Measurements from ENCODE around the gene BBS9. TPM values are rescaled to one million over a fixed set of nuclear protein-coding genes. Genes with fewer than 3 reads are reported as not detected.

Gene BBS9
- total RNA-seq, 1 donor from 2014 or later = 76.1 TPM

GRCh38 chr7:33597181-33597580 lies 467.8 kb downstream of the BBS9 start:
- DNase-seq (ENCODE audit: low spot score) = no peak

- no peak for DNase-seq (ENCODE audit: low spot score)
Observed at GRCh38 chr7:33601101-33601500, 471.7 kb downstream of the BBS9 start.

DNA sequence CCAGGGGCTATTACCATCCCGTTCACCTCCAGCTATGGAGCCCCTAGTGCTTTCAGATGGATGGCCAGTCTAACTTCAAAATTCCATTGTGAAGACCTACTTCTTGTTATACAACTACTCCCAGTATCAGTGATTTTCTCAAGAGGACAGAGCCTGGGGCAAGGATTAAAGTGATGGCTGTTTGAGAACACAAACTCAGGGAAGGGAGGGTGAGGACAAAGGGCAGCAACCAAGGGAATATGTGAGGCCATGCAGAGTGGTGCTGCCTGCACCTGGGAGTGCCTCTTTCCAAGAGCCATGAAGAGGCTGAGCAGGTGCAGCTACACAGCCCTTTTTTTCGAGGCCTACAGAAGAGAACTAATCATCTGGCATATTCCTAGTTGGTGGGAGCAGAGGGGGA lies 472.5 kb downstream of the BBS9 start:
- no peak for DNase-seq (ENCODE audit: low spot score)

GRCh38 chr7:33604056-33604455 lies 474.7 kb downstream of the BBS9 start:
- no peak for DNase-seq (ENCODE audit: low spot score)

- DNase-seq (ENCODE audit: low spot score) = no peak
Observed at GRCh38 chr7:33610918-33611317, 481.6 kb downstream of the BBS9 start.

DNA sequence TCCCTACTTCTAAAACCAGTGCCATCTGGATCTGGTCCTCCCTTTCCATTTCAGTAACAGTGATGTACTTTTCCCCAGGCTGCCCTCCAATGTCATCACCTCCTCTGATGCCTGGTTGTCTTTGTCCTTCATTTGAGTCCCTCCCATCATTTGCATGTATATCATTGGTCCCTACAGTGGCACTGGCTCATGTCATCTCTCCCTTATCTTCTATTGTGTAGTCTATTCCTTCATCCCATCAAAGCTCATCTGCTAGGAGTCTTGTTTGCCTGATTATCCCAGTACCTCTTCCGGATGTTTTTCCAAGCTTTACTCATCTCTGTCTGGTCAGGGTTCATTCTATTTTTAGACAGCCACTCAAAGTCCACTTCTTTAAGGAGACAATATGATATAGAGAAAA lies 483.1 kb downstream of the BBS9 start:
- DNase-seq (ENCODE audit: low spot score) = no peak

DNA sequence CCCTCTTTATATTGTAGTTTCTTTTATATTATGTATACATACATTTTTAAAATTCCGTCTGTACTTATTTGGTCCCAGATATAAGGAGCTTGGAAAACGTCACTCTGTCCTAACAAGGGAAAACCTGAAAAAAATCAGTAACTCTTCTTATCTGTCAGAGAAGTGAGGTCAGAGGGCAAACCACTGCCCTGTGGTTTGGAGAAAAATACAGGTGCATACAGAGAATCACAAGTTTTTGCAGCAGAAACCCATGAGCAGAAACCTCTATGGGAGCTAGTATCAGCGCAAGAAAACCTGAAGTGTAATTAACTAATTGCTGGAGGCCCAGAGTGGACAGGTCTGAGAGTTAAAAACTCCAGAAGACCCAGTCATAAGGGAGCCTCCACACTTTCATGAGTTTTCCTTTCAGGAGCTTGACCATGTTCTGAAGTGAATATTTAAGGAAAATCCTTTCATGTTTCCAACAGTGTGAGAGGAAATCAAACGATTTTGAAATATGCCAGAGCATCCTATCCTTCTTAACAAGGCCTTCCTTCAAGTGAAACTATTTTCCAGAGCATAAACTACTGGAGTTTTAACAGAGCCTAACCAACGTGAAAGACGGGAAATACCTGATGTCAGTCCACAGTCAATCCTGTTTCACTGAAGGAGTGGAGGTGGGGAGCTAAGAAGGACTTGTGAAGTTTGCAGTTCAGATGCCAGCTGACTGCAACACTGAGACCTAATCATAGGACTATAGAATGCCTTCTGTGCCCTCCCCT lies 485.2 kb downstream of the BBS9 start:
- DNase-seq (ENCODE audit: low spot score) = peak; percentile 65

DNA sequence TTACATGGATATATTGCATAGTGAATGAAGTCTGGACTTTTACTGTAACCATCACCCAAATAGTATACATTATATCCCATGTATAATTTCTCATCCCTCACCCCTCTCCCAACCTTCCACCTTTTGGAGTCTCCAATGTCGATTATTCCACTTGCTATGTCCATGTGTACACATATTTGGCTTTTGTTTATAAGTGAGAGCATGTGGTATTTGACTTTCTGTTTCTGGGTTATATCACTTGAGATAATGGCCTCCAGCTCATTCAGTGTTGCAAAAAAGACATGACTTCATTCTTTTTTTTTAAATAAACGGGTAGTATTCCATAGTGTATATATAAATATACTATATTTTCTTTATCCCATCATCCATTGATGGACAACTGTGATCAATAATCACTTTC lies 487.4 kb downstream of the BBS9 start:
- no peak for DNase-seq (ENCODE audit: low spot score)

DNA sequence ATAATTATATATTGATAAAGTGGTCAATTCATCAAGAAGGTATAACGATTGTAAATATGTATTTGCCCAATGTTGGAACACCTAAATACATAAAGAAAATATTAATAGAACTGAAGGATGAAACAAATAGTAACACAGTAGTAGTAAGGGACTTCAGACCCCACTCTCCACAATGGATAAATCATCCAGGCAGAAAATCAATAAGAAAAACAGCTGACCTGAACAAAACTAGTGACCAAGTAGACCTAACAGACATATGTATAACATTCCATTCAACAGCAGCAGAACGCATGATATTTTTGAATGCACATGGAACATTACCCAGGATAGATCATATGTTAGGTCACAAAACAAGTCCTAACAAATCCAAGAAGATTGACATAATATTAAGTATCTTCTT lies 489.9 kb downstream of the BBS9 start:
- no peak for DNase-seq (ENCODE audit: low spot score)

- no peak for DNase-seq (ENCODE audit: low spot score)
Observed at GRCh38 chr7:33623267-33623666, 493.9 kb downstream of the BBS9 start.

DNA sequence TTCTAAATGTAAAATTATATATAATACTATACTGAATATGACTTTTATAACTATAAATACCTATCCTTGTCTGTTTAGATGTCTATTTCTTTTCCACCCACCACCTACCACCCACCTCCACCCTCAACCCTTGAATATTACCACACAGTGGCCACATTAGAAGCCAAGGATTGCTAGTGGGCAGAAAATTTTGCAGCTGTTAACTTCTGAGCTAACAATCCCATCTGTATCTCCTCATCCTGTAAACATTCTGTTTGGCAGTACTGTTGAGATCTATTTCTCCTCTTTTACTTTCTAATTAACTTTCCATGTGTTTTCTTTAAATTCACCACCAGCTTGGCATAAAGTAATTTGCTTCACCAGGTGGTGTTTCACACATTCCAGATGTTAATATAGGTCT lies 494.9 kb downstream of the BBS9 start:
- no peak for DNase-seq (ENCODE audit: low spot score)

- DNase-seq (ENCODE audit: low spot score) = no peak
Observed at GRCh38 chr7:33626869-33627268, 497.5 kb downstream of the BBS9 start.

DNA sequence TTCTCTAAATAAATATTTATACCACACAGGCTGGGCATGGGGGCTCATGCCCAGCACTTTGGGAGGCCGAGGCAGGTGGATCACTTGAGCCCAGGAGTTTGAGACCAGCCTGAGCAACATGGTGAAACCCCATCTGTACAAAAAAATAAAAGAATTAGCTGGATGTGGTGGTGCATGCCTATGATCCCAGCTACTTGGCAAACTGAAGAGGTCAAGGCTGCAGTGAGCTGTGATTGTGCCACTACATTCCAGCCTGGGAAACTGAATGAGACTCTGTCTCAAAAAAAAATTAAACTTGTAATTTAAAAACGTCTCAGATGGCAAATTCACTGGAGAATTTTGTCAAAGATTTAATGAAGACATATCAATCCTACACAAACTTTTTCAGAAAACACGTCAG lies 498.4 kb downstream of the BBS9 start:
- no peak for DNase-seq (ENCODE audit: low spot score)

- no peak for DNase-seq (ENCODE audit: low spot score)
Observed at GRCh38 chr7:33628894-33629293, 499.5 kb downstream of the BBS9 start.

DNA sequence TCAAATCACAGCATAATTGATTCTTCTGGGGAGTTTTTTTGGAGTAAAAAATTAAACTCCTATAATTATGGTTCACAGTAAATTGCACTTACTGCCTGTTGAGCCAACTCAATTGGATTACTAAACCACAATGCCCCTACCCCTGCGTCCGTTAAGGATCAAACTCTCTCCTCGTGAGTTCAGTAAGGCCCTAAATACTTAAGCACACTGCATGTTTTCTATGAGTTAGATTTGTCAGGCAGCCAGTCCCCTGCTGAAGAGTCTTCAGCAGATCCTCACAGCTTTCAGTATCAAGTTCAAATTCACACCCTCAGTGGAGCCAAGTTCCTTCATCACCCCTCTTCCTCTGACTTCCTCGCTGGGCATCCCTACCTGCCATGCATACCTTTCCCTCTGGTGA lies 501.0 kb downstream of the BBS9 start:
- no peak for DNase-seq (ENCODE audit: low spot score)

- DNase-seq (ENCODE audit: low spot score) = no peak
Observed at GRCh38 chr7:33632322-33632721, 503.0 kb downstream of the BBS9 start.

GRCh38 chr7:33632840-33633525 lies 503.6 kb downstream of the BBS9 start:
- no peak for DNase-seq (ENCODE audit: low spot score)

DNA sequence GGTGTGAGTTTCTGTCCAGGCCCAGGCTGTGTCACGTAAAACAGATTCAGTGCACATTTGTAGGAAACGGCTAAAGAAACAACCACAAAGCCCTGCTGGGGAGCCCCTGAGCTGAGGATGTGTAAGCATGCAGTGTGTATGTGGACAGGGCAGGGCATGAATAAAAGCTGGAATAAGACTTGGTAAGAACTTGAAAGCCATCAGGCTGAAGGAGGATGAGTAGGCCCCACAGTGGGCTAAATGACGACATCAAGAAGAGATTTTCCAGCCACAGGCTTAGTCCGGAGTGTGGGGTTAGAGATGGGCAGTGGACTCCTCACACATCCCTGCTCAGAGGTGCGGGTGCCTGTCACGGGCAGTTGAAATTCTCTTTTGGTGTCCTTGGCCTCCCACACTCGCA lies 505.2 kb downstream of the BBS9 start:
- DNase-seq (ENCODE audit: low spot score) = peak; percentile 56

GRCh38 chr7:33636359-33636758 lies 507.0 kb downstream of the BBS9 start:
- no peak for DNase-seq (ENCODE audit: low spot score)

GRCh38 chr7:33639552-33640197 lies 510.3 kb downstream of the BBS9 start:
- DNase-seq (ENCODE audit: low spot score) = no peak

DNA sequence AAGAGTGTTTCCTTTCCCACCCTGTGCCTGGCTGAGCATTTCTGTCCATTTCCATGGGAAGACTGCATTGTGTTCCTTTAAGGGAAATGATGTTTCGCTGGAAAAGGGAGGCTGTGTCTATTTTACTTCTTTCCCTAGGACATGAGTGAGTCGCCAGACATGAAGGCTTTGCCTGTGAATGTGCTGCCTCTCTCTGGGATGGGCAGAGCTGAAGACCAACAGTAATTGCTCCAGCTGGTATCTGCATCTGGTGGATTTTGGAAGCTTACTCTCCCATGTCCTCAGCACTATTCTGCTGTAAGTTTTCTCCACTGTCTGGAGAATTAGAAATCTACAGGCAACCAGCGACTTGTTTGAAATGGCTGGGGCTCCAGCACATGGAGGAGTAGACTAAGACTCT lies 511.4 kb downstream of the BBS9 start:
- peak; percentile 65 for DNase-seq (ENCODE audit: low spot score)

DNA sequence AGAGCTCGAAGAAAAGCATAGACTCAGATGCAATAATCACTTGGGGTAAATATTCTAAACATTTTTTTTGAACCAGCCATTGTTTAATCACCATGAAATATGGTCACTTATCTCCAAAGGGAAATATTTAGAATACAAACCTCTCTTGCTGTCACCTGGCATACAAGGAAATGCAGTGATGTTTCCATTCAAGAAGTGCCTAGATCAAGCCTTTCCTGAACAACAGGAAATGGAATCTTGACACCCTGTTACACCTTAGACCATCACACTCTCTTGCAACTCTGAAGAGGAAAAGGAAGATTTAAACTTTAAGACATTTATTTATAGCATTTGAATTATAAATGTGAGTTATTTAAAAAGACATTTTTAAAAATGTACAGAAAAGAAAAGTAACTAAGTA lies 512.9 kb downstream of the BBS9 start:
- DNase-seq (ENCODE audit: low spot score) = no peak

DNA sequence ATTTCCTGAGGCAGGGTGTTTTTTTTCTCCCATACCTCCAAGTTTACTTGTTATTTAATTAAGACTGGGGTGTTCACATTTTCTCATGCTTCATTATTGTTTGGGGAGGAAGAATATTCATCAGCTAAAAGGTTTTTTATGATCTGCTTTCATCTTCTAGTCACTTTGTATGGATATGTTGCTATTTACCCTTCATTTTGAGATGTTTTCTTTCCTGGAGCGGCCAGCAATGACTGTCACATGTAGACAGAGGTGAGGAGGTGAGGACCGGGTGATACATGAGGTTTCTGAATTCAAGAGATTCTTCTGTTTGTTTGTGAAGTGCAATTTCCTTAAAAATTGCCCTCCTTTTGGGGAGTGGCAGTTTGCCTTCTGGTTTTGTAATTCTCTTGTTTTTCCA lies 514.2 kb downstream of the BBS9 start:
- DNase-seq (ENCODE audit: low spot score) = no peak
